ENCODE data around the gene RAPGEF1. TPM values are rescaled to one million over a fixed set of nuclear protein-coding genes. Genes with fewer than 3 reads are reported as not detected.

Gene RAPGEF1
- total RNA-seq, 1 experiment from 2014 or later: 61.5 TPM

- DNase-seq (ENCODE audit: low spot score): no peak
- CTCF ChIA-PET: no interaction called here
- no TSS peak for BruUV-seq (replicated peaks)
- TF ChIP-seq, protein P1, sequence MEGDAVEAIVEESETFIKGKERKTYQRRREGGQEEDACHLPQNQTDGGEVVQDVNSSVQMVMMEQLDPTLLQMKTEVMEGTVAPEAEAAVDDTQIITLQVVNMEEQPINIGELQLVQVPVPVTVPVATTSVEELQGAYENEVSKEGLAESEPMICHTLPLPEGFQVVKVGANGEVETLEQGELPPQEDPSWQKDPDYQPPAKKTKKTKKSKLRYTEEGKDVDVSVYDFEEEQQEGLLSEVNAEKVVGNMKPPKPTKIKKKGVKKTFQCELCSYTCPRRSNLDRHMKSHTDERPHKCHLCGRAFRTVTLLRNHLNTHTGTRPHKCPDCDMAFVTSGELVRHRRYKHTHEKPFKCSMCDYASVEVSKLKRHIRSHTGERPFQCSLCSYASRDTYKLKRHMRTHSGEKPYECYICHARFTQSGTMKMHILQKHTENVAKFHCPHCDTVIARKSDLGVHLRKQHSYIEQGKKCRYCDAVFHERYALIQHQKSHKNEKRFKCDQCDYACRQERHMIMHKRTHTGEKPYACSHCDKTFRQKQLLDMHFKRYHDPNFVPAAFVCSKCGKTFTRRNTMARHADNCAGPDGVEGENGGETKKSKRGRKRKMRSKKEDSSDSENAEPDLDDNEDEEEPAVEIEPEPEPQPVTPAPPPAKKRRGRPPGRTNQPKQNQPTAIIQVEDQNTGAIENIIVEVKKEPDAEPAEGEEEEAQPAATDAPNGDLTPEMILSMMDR (conservative IDR thresholded peaks at IDR 0.05; ENCODE audit: low read depth, low read length): no peak
- TF ChIP-seq EZH2 (IDR thresholded peaks at IDR 0.05; ENCODE audit: borderline replicate concordance, low read depth, low read length, poor library complexity, severe bottlenecking): no peak
- no peaks in the 10 kb centered on the region for H3K9me3 ChIP-seq (ENCODE audit: low read depth, low read length, poor library complexity, severe bottlenecking)
- intact Hi-C loops (cut with micrococcal nuclease; ENCODE audit: unreplicated experiment): no loop called here
- peaks cover 44% of the 10 kb centered on the region for H3K4me1 ChIP-seq (ENCODE audit: insufficient read depth, low read length, poor library complexity, severe bottlenecking)
- POLR2A ChIA-PET (ENCODE audit: low non-redundant PET): no interaction called here
- H3K4me3 ChIP-seq (ENCODE audit: low read depth, low read length, poor library complexity, severe bottlenecking): no peak overlapping the region
- no peak overlapping the region for H3K27ac ChIP-seq (ENCODE audit: low read depth, low read length, poor library complexity, severe bottlenecking)
- H3K27me3 ChIP-seq (replicated peaks; ENCODE audit: insufficient read depth, low read depth, low read length, poor library complexity): no peaks in the 10 kb centered on the region
- no peaks in the 10 kb centered on the region for H3K36me3 ChIP-seq (ENCODE audit: insufficient read depth, low read length, poor library complexity, severe bottlenecking)
Measured at GRCh38 chr9:131700765-131701435, 39.0 kb downstream of the RAPGEF1 start.

GRCh38 chr9:131700076-131700475 lies 39.8 kb downstream of the RAPGEF1 start:
- Histone ChIP-seq H3K27ac (ENCODE audit: low read depth, low read length, poor library complexity, severe bottlenecking) (no peak overlapping the region), H3K4me1 (ENCODE audit: insufficient read depth, low read length, poor library complexity, severe bottlenecking) (peaks cover 42% of the 10 kb centered on the region)
- no TSS peak for BruUV-seq (replicated peaks)

GRCh38 chr9:131698618-131698985 lies 41.3 kb downstream of the RAPGEF1 start:
- Histone ChIP-seq H3K4me3 (ENCODE audit: low read depth, low read length, poor library complexity, severe bottlenecking) (no peak overlapping the region), H3K36me3 (ENCODE audit: insufficient read depth, low read length, poor library complexity, severe bottlenecking) (no peaks in the 10 kb centered on the region), H3K27me3 (replicated peaks; ENCODE audit: insufficient read depth, low read depth, low read length, poor library complexity) (no peaks in the 10 kb centered on the region), H3K4me1 (ENCODE audit: insufficient read depth, low read length, poor library complexity, severe bottlenecking) (peaks cover 28% of the 10 kb centered on the region), H3K9me3 (ENCODE audit: low read depth, low read length, poor library complexity, severe bottlenecking) (no peaks in the 10 kb centered on the region), H3K27ac (ENCODE audit: low read depth, low read length, poor library complexity, severe bottlenecking) (no peak overlapping the region)
- BruUV-seq (replicated peaks): no TSS peak
- CTCF ChIA-PET: no interaction called here
- DNase-seq (ENCODE audit: low spot score): no peak
- intact Hi-C loops (cut with micrococcal nuclease; ENCODE audit: unreplicated experiment): no loop called here
- no peak for TF ChIP-seq EZH2 (IDR thresholded peaks at IDR 0.05; ENCODE audit: borderline replicate concordance, low read depth, low read length, poor library complexity, severe bottlenecking)
- TF ChIP-seq, protein P1 (conservative IDR thresholded peaks at IDR 0.05; ENCODE audit: low read depth, low read length): no peak
- POLR2A ChIA-PET (ENCODE audit: low non-redundant PET): no interaction called here

More at GRCh38 chr9:131700076-131700475, 39.8 kb downstream of the RAPGEF1 start:
- intact Hi-C loops (cut with micrococcal nuclease; ENCODE audit: unreplicated experiment): no loop called here
- H3K4me3 ChIP-seq (ENCODE audit: low read depth, low read length, poor library complexity, severe bottlenecking): no peak overlapping the region
- no peak for DNase-seq (ENCODE audit: low spot score)
- H3K9me3 ChIP-seq (ENCODE audit: low read depth, low read length, poor library complexity, severe bottlenecking): no peaks in the 10 kb centered on the region
- no peak for TF ChIP-seq EZH2 (IDR thresholded peaks at IDR 0.05; ENCODE audit: borderline replicate concordance, low read depth, low read length, poor library complexity, severe bottlenecking)
- TF ChIP-seq, protein P1 (conservative IDR thresholded peaks at IDR 0.05; ENCODE audit: low read depth, low read length): no peak
- H3K36me3 ChIP-seq (ENCODE audit: insufficient read depth, low read length, poor library complexity, severe bottlenecking): no peaks in the 10 kb centered on the region
- H3K27me3 ChIP-seq (replicated peaks; ENCODE audit: insufficient read depth, low read depth, low read length, poor library complexity): no peaks in the 10 kb centered on the region
- CTCF ChIA-PET: no interaction called here
- POLR2A ChIA-PET (ENCODE audit: low non-redundant PET): no interaction called here

Data from A673 (cell line).